ENCODE results near the gene TMEM167B. TPM values are rescaled to one million over a fixed set of nuclear protein-coding genes. Genes with fewer than 3 reads are reported as not detected.

The TMEM167B gene
- total RNA-seq, 6 donors from 2014 or later: 13.2 to 43.6 (median 30.5) TPM

- peak in 1 of 2 donors; percentile 78 for DNase-seq
- WGBS, 2 donors: 39 to 61% methylated on average over 2 of the region's 2 CpGs
- Histone ChIP-seq H3K9me3 (no peaks in the 10 kb centered on the region), H3K4me1 (peaks cover 7 to 10% (median 9%) of the 10 kb centered on the region in 4 donors), H3K27ac (peak overlapping the region in 1 of 4 donors; percentile 71), H3K4me3 (no peak overlapping the region), H3K36me3 (no peaks in the 10 kb centered on the region), H3K27me3 (no peaks in the 10 kb centered on the region)
- ATAC-seq (ENCODE audit: low FRiP score in 2 of 2): peak in 1 of 2 donors; percentile 62
- TF ChIP-seq EP300 (IDR thresholded peaks at IDR 0.05) (no peak), POLR2A (IDR thresholded peaks at IDR 0.05) (no peak), CTCF (IDR thresholded peaks at IDR 0.05) (no peak), POLR2AphosphoS5 (IDR thresholded peaks at IDR 0.05) (peak in 1 of 2 donors; percentile 45)
Observed at GRCh38 chr1:109133815-109134214, 43.3 kb downstream of the TMEM167B start.

- WGBS, 2 donors: 46 to 75% methylated on average over 2 to 7 of the region's 7 CpGs
- DNase-seq (no peak), ATAC-seq (ENCODE audit: low FRiP score in 2 of 2) (no peak)
- TF ChIP-seq POLR2AphosphoS5 (IDR thresholded peaks at IDR 0.05): no peak
- TF ChIP-seq EP300 (IDR thresholded peaks at IDR 0.05): no peak
- TF ChIP-seq POLR2A (IDR thresholded peaks at IDR 0.05): no peak
- TF ChIP-seq CTCF (IDR thresholded peaks at IDR 0.05): no peak
- Histone ChIP-seq H3K4me3 (no peak overlapping the region), H3K27me3 (no peaks in the 10 kb centered on the region), H3K36me3 (no peaks in the 10 kb centered on the region), H3K9me3 (no peaks in the 10 kb centered on the region), H3K27ac (peak overlapping the region in 3 of 4 donors; percentile 5 to 71 (median 7)), H3K4me1 (peaks cover 7 to 10% (median 9%) of the 10 kb centered on the region in 4 donors)
Observed at GRCh38 chr1:109134423-109134822, 43.9 kb downstream of the TMEM167B start.

GRCh38 chr1:109135940-109136339 is 45.4 kb downstream of the TMEM167B start:
- no peak overlapping the region for H3K27ac ChIP-seq

GRCh38 chr1:109136766-109137165 is 46.2 kb downstream of the TMEM167B start:
- Histone ChIP-seq H3K27ac (no peak overlapping the region), H3K4me3 (no peak overlapping the region), H3K9me3 (no peaks in the 10 kb centered on the region), H3K27me3 (no peaks in the 10 kb centered on the region), H3K4me1 (peaks cover 7 to 10% (median 9%) of the 10 kb centered on the region in 4 donors), H3K36me3 (no peaks in the 10 kb centered on the region)
- ATAC-seq (ENCODE audit: low FRiP score in 2 of 2) (no peak), DNase-seq (no peak)
- WGBS, 2 donors: 87 to 89% methylated on average over 6 of the region's 6 CpGs
- TF ChIP-seq POLR2AphosphoS5 (IDR thresholded peaks at IDR 0.05): no peak
- TF ChIP-seq EP300 (IDR thresholded peaks at IDR 0.05): no peak
- TF ChIP-seq CTCF (IDR thresholded peaks at IDR 0.05): no peak
- no peak for TF ChIP-seq POLR2A (IDR thresholded peaks at IDR 0.05)

More at GRCh38 chr1:109135940-109136339, 45.4 kb downstream of the TMEM167B start:
- no peaks in the 10 kb centered on the region for H3K36me3 ChIP-seq
- 83 to 91% methylated on average over 3 of the region's 3 CpGs for WGBS, 2 donors
- H3K4me3 ChIP-seq: no peak overlapping the region
- no peaks in the 10 kb centered on the region for H3K9me3 ChIP-seq
- DNase-seq: no peak
- no peaks in the 10 kb centered on the region for H3K27me3 ChIP-seq
- no peak for TF ChIP-seq CTCF (IDR thresholded peaks at IDR 0.05)
- no peak for TF ChIP-seq POLR2AphosphoS5 (IDR thresholded peaks at IDR 0.05)
- TF ChIP-seq EP300 (IDR thresholded peaks at IDR 0.05): no peak
- TF ChIP-seq POLR2A (IDR thresholded peaks at IDR 0.05): no peak
- peaks cover 7 to 10% (median 9%) of the 10 kb centered on the region in 4 donors for H3K4me1 ChIP-seq
- ATAC-seq (ENCODE audit: low FRiP score in 2 of 2): no peak

- peaks cover 7 to 10% (median 9%) of the 10 kb centered on the region in 4 donors for H3K4me1 ChIP-seq
Observed at GRCh38 chr1:109137958-109138357, 47.4 kb downstream of the TMEM167B start.

More at GRCh38 chr1:109137958-109138357, 47.4 kb downstream of the TMEM167B start:
- DNase-seq: no peak
- no peaks in the 10 kb centered on the region for H3K9me3 ChIP-seq
- ATAC-seq (ENCODE audit: low FRiP score in 2 of 2): no peak
- 87 to 89% methylated on average over 3 of the region's 3 CpGs for WGBS, 2 donors
- no peak overlapping the region for H3K4me3 ChIP-seq
- no peaks in the 10 kb centered on the region for H3K36me3 ChIP-seq
- TF ChIP-seq CTCF (IDR thresholded peaks at IDR 0.05) (no peak), POLR2A (IDR thresholded peaks at IDR 0.05) (no peak), EP300 (IDR thresholded peaks at IDR 0.05) (no peak), POLR2AphosphoS5 (IDR thresholded peaks at IDR 0.05) (no peak)
- no peak overlapping the region for H3K27ac ChIP-seq
- H3K27me3 ChIP-seq: no peaks in the 10 kb centered on the region
